ENCODE data around the gene DKK2.
"Not testable (repeated sequence)": the region's sequence is repeated elsewhere in the genome, so short reads cannot be mapped to it uniquely, and the experiment has no call there.

The DKK2 gene

GRCh38 chr4:106930522-106930921 lies 105.6 kb downstream of the DKK2 start:
- TF ChIP-seq, protein P1, sequence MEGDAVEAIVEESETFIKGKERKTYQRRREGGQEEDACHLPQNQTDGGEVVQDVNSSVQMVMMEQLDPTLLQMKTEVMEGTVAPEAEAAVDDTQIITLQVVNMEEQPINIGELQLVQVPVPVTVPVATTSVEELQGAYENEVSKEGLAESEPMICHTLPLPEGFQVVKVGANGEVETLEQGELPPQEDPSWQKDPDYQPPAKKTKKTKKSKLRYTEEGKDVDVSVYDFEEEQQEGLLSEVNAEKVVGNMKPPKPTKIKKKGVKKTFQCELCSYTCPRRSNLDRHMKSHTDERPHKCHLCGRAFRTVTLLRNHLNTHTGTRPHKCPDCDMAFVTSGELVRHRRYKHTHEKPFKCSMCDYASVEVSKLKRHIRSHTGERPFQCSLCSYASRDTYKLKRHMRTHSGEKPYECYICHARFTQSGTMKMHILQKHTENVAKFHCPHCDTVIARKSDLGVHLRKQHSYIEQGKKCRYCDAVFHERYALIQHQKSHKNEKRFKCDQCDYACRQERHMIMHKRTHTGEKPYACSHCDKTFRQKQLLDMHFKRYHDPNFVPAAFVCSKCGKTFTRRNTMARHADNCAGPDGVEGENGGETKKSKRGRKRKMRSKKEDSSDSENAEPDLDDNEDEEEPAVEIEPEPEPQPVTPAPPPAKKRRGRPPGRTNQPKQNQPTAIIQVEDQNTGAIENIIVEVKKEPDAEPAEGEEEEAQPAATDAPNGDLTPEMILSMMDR (IDR thresholded peaks at IDR 0.05; ENCODE audit: insufficient read depth, low read depth, low read length, missing control alignments): no peak
- no peak for DNase-seq (ENCODE audit: low read depth)
- no peak overlapping the region for H3K4me3 ChIP-seq (ENCODE audit: low read depth, low read length)

- TF ChIP-seq, protein P1 (IDR thresholded peaks at IDR 0.05; ENCODE audit: insufficient read depth, low read depth, low read length, missing control alignments): no peak
- no peak for DNase-seq (ENCODE audit: low read depth)
Observed at GRCh38 chr4:106929248-106929647, 106.9 kb downstream of the DKK2 start.

DNA sequence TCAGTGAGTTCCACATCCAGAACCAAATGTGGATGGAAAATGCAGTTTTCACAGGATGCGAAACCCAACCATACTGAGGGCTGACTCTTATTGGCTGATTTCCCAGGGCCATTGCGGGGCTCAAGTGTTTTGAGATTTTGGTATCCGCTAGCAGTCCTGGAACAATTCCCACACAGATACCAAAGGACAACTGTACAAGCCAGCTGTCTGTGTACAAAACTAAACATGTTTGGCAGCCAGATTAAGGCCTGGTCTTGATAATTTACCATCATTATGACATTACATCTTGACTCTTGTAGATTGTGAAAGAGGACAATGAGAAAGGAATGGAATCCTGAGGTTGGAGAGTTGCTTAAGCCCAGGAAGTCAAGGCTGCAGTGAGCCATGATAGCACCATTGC lies 121.9 kb downstream of the DKK2 start:
- no peak for DNase-seq (ENCODE audit: low read depth)

More at GRCh38 chr4:106929248-106929647, 106.9 kb downstream of the DKK2 start:
- H3K4me3 ChIP-seq (ENCODE audit: low read depth, low read length): no peak overlapping the region

DNA sequence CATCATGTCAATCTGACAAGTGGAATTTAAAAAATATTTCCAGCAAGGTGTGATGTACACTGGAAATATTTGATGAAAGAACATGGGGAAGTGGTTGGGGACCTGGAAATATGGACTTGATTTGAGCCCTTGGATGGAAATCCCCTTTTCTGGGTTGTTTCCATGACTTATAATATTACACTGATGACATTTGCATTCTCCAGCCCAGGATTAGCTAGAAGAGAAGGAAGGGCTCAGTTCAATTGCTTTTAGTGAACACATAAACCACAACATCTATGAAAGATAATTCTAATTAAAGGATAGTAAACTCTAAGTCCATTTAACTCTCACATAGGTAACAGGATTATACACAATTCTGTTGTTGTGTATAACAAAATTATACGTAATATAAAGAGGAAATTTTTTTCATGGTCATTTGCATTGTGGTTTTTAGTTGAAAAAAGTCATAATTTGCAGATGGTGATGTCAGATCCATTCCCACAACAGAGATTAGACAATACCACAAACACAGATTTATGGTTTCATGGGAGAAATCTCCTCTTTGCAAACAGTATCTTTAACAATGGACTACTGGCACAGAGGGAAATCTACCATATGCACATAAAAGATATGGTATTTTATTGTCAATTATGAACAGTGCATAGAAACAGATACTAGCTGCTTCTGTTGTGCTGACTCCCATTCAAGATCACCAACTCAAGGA lies 126.5 kb downstream of the DKK2 start:
- TF ChIP-seq, protein P1 (IDR thresholded peaks at IDR 0.05; ENCODE audit: insufficient read depth, low read depth, low read length, missing control alignments): no peak
- DNase-seq (ENCODE audit: low read depth): no peak
- H3K4me3 ChIP-seq (ENCODE audit: low read depth, low read length): no peak overlapping the region

More for the DNA sequence above, 121.9 kb downstream of the DKK2 start:
- H3K4me3 ChIP-seq (ENCODE audit: low read depth, low read length): no peak overlapping the region
- TF ChIP-seq, protein P1 (IDR thresholded peaks at IDR 0.05; ENCODE audit: insufficient read depth, low read depth, low read length, missing control alignments): no peak

DNA sequence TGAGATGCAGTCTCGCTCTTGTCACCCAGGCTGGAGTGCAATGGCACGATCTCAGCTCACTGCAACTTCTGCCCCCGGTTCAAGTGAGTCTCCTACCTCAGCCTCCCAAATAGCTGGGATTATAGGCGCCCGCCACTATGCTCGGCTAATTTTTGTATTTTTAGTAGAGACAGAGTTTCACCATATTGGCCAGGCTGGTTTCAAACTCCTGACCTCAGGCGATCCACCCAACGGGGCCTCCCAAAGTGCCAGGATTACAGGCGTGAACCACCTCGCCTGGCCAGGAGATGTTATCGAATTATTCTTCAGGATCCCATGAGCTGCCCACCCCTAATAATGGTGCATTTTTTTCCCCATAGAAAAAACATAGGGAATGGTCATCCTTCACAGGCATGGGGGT lies 128.1 kb downstream of the DKK2 start:
- DNase-seq (ENCODE audit: low read depth); H3K4me3 ChIP-seq (ENCODE audit: low read depth, low read length): not testable (repeated sequence)

DNA sequence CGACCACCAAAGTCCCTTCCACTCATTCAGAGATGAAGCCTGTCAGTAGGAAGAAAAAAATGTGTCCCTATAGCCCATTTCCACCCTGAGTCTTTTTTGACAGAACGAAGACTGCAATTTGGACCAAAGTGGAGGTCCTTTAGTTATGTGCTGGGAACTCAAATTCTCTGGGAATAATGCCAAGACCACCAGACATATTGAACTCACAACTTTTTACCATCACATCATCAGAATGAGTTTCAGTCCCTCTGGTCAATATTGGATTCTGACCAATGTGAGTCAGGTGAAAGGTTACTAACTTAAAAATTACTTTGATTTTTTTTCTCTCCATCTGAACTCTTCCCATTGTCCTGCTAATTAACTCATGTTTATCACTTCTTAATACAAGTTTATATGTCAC lies 128.9 kb downstream of the DKK2 start:
- TF ChIP-seq, protein P1 (IDR thresholded peaks at IDR 0.05; ENCODE audit: insufficient read depth, low read depth, low read length, missing control alignments): no peak
- H3K4me3 ChIP-seq (ENCODE audit: low read depth, low read length): no peak overlapping the region
- no peak for DNase-seq (ENCODE audit: low read depth)

- TF ChIP-seq, protein P1 (IDR thresholded peaks at IDR 0.05; ENCODE audit: insufficient read depth, low read depth, low read length, missing control alignments): no peak
- no peak for DNase-seq (ENCODE audit: low read depth)
- H3K4me3 ChIP-seq (ENCODE audit: low read depth, low read length): no peak overlapping the region
Observed at GRCh38 chr4:106906728-106907127, 129.4 kb downstream of the DKK2 start.

All from GM12865 (cell line).